Hepatocyte (in vitro differentiated cells): ENCODE data around the gene HOXB3.

Experiments used
- EZH2phosphoT487 ChIP-seq: fragments of 200-600 bp; sonication (generic); IDR thresholded peaks from one replicate; pipeline ENCODE4 v1.6.1; 2018; ENCODE audit warnings: antibody characterized with exemption, mild to moderate bottlenecking, low read depth, moderate library complexity; ENCODE audit not compliant: unreplicated experiment, severe bottlenecking
- TF ChIP-seq, protein P1 (sequence below): fragments of 200-600 bp; sonication (generic); IDR thresholded peaks from 2 replicates; pipeline ENCODE4 v1.5.1; 2016; ENCODE audit warnings: antibody characterized with exemption, mild to moderate bottlenecking; ENCODE audit not compliant: poor library complexity

- TF ChIP-seq, protein P1, sequence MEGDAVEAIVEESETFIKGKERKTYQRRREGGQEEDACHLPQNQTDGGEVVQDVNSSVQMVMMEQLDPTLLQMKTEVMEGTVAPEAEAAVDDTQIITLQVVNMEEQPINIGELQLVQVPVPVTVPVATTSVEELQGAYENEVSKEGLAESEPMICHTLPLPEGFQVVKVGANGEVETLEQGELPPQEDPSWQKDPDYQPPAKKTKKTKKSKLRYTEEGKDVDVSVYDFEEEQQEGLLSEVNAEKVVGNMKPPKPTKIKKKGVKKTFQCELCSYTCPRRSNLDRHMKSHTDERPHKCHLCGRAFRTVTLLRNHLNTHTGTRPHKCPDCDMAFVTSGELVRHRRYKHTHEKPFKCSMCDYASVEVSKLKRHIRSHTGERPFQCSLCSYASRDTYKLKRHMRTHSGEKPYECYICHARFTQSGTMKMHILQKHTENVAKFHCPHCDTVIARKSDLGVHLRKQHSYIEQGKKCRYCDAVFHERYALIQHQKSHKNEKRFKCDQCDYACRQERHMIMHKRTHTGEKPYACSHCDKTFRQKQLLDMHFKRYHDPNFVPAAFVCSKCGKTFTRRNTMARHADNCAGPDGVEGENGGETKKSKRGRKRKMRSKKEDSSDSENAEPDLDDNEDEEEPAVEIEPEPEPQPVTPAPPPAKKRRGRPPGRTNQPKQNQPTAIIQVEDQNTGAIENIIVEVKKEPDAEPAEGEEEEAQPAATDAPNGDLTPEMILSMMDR = no peak
- TF ChIP-seq EZH2phosphoT487 = no peak
Observed at GRCh38 chr17:48526608-48527546, 63.2 kb downstream of the HOXB3 start.
